Left kidney (tissue), 8 donors: ENCODE measurements around the gene CASK. TPM values are rescaled to one million over a fixed set of nuclear protein-coding genes. Genes with fewer than 3 reads are reported as not detected.

Experiments
- DNase-seq: peaks from one replicate; pipeline ENCODE4 v3.0.0-alpha.2; 2013
- long read RNA-seq, 8 donors: transcript quantifications; one replicate each; lab custom pipeline, GENCODE V29; 2026
- polyA plus RNA-seq: library from polyadenylated mRNA; unstranded; fragments of 120-200 nt; gene quantifications from one replicate; pipeline ENCODE4 v1.2.1, GENCODE V29; 2013; ENCODE audit not compliant: insufficient read length

Gene CASK, protein sequence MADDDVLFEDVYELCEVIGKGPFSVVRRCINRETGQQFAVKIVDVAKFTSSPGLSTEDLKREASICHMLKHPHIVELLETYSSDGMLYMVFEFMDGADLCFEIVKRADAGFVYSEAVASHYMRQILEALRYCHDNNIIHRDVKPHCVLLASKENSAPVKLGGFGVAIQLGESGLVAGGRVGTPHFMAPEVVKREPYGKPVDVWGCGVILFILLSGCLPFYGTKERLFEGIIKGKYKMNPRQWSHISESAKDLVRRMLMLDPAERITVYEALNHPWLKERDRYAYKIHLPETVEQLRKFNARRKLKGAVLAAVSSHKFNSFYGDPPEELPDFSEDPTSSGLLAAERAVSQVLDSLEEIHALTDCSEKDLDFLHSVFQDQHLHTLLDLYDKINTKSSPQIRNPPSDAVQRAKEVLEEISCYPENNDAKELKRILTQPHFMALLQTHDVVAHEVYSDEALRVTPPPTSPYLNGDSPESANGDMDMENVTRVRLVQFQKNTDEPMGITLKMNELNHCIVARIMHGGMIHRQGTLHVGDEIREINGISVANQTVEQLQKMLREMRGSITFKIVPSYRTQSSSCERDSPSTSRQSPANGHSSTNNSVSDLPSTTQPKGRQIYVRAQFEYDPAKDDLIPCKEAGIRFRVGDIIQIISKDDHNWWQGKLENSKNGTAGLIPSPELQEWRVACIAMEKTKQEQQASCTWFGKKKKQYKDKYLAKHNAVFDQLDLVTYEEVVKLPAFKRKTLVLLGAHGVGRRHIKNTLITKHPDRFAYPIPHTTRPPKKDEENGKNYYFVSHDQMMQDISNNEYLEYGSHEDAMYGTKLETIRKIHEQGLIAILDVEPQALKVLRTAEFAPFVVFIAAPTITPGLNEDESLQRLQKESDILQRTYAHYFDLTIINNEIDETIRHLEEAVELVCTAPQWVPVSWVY
- 53.0 TPM for polyA plus RNA-seq
- long read RNA-seq, donor 1, full-length matches to known transcripts = 1 of 1 reads
- long read RNA-seq, donor 1, partial matches to known transcripts = 0 of 1 reads
- long read RNA-seq, donor 1, other reads (novel, unspliced or antisense) = 0 of 1 reads
- long read RNA-seq, donor 2, full-length matches to known transcripts = 4 of 4 reads
- long read RNA-seq, donor 2, partial matches to known transcripts = 0 of 4 reads
- long read RNA-seq, donor 2, other reads (novel, unspliced or antisense) = 0 of 4 reads
- long read RNA-seq, donor 3, full-length matches to known transcripts = 3 of 3 reads
- long read RNA-seq, donor 3, partial matches to known transcripts = 0 of 3 reads
- long read RNA-seq, donor 3, other reads (novel, unspliced or antisense) = 0 of 3 reads
- long read RNA-seq, donor 4 = 0 reads
- long read RNA-seq, donor 5, full-length matches to known transcripts = 4 of 28 reads
- long read RNA-seq, donor 5, partial matches to known transcripts = 24 of 28 reads
- long read RNA-seq, donor 5, other reads (novel, unspliced or antisense) = 0 of 28 reads
- long read RNA-seq, donor 6, full-length matches to known transcripts = 3 of 3 reads
- long read RNA-seq, donor 6, partial matches to known transcripts = 0 of 3 reads
- long read RNA-seq, donor 6, other reads (novel, unspliced or antisense) = 0 of 3 reads
- long read RNA-seq, donor 7, full-length matches to known transcripts = 5 of 5 reads
- long read RNA-seq, donor 7, partial matches to known transcripts = 0 of 5 reads
- long read RNA-seq, donor 7, other reads (novel, unspliced or antisense) = 0 of 5 reads
- long read RNA-seq, donor 8, partial matches to known transcripts = 0 of 3 reads
- long read RNA-seq, donor 8, other reads (novel, unspliced or antisense) = 0 of 3 reads

DNA sequence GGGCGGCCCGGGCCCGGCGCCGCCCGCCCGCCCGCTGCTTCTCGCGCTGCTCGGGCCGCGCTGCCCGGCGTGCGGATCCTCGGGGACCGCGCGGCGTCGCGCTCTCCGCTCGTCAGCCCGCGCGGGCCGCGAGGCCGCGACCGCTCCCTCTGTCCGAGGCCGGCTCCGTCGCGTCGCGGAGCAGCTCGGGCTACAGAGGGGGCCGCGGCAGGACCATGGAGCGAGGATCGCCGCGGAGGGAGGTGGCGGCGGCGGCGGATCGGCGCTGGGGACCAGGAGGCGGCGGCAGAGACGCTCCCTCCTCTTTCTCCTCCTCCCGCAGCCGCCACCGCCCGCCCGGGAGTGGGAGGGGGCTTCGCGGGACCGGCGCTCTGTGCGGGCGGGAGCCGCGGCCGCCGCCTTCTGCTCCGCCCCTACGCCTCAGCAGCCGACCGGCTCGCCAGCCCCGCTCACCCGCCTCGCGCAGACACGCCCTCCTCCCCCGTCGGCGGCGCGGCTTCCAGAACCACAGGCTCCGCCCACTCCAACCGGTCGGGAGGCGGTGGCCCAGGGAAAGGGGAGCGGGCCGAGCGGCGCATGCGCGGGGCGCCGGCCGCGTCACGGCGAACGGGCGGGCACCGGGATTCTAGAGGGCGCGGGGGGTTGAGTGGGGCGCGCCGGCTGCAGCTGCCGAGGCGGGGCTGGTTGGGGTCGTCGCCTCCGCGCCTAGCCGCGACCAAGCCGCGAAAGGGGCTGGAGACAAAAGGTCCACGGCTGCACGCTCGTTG lies at the start of gene CASK:
Gene CASK (minus strand): TSS at position 344 of the 767 bp plus-strand sequence. CDS start 566 bp downstream, outside the sequence.
- DNase-seq = peak; percentile 86

DNA sequence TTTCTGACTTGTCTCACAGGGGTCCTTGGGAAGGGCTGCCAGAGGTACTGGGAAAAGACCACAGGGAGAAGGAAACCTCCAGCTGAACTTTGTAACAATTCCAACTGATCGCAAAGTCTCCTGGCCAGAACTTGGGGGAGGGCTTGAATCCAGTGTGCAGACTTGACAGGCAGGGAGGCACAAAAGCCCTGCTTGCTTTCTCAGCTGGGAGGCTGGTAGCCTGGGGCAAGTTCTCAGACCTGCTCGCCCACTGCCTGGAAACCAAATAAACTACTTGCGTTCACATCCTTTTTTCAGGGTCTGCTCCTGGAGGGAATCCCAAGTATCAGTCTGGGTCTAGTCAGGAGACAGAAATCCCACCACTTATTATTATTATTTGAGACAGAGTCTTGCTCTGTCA lies 48.0 kb upstream of the CASK start:
- DNase-seq = no peak

DNA sequence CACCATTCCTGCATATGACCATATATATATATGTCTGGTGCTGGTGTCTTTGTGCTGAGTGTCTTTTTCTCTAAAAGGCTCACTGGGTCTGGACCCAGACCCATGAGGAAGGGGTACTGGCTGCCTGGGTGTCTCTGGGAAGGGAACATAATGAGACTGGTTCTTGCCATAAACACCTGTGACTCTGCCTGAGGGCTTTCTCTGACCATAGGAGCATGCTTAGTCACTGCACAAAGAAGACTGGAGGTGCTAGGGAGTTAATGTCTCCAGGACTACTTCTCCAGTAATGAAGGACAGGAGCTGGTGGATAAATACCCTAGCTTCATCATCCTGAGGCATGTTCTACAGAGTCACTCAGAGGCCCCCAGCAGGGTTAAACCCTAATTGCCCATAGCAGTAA lies 47.1 kb upstream of the CASK start:
- no peak for DNase-seq

DNA sequence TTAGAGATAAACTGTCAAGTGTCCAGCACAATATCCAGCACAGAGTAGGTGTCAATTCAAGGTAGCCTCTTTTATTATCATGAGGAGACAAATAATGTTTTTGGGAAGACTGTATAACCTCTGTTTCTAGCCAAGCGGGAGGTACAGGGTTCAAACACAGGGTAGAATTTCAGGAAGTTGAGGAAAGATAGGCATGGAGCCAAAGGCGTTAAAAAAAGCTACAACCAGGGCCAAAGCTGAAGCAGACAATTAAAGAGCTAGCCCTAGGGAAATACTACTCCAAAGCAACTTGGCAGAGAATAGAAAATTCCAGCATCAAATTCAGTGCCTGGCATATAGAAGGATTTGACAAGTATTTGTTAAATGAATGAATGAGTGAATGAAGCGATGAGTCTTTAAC lies 40.0 kb upstream of the CASK start:
- DNase-seq = peak; percentile 10

DNA sequence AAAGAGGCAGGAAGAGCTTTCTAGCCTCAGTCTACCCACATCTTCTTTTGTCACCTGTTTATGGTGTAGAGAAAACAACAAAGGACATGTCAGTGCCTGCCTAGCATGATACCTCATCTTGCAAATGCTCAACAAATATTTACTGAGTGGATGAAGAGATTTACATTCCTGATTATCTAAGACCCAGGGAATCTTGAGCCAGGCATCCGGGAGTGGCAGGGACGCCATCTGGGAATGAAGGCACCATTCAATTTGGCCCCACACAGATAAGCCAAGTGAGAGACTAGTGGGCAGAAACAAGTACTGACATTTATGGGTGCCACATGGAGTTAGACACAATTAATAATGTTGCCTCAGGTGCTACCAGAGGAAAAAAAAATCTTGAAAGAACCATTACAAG lies 36.8 kb upstream of the CASK start:
- DNase-seq = no peak

DNA sequence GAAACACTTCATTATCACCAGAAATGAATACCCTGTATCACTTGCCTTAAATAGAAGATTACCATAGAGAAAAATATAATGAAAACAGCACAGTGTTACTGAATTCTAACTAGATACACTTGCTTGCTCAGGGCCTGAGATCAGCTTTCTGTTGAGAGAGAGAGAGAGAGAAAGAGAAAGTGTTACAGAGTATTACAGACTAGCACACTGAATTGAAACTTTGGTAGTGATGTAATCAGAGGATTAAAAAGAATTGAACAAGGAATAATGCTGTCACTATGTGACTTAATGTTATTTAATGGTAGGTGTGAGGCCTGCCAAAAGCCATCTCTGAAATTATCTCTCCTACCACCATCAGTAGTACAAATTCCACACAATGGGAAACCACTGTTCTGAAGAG lies 35.5 kb upstream of the CASK start:
- no peak for DNase-seq

DNA sequence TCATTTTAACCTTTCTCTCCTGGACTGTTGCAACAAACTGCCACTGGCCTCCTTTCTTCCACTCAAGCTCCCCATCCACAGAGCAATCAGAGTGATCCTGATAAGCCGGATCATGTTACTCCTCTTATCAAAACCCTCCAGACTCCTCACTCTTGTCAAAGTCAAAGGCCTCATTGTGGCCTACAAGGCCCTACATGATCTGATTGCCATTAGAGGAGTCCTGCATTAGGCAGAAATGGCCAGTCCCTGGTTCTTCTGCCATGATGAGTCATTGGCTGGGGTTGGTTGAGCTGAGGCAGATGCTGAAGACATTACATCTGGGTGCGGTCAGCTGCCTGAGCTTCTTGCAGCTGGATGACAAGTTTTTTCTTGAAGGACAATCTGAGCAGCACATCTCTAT lies 32.7 kb upstream of the CASK start:
- no peak for DNase-seq

DNA sequence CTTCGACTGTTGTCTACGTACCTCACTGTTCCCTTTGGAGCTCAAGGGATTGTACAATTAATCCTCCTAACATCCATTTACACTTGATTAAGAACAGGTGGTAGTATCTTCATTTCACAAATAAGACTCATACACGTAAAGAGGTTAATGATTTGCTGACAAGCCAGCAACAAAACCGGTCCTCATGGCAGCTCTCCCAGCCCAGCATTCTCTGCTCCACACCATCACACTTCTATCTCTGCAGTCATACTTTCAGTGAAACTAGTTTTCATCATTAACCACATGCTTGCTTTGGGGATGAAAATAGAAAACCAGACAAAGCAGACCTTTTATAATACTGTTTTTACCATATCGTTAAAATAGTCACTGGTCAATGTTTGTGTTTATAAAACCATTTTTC lies 28.7 kb upstream of the CASK start:
- no peak for DNase-seq

DNA sequence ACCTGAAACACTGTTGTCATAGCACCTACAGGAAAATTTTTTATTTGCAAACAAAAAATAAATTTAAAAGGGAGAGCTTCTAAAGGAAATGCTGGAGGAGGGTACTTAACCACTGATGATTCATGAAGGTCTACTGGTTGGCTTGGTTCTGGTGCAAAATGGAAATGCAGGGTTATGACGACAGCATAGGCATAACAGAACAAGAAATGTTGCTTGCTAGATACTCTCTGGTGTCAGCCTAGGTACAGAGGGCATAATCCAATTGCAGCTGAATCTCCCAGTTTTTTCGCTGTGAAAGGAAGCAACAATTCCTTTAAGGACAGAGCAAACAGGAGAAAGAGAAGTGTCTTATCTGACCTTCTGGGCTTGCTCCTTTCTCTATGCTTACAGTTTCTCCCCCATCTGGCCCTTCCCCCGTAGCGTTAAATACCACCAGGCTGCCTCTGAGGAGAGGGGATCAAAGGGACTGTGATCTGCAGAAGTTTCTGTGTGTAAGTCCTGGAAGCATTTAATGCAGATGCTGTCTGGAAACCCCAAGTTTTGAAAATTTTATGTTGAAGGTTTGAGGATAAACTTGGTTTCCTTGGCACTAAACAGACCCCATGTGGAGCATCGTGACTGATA lies 23.7 kb upstream of the CASK start:
- no peak for DNase-seq

DNA sequence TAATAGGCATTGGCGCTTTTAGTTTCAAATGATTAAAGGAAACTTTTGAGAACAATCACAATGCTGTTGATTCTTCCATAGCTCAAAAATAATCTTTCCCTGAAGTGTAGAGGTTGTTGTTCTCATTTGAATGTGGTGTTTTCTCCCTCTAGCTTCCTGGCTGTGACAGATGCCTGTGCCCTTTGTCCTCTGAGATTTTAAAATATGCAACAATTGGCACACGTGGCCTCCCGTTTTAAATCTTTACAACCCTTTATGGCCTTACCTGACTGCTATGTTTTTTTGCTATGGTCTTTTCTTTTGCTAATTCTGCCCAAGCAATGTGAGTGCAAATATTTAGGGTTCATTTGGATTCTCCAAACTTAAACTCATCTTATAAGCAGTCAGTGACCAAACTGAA lies 22.9 kb upstream of the CASK start:
- DNase-seq = no peak

DNA sequence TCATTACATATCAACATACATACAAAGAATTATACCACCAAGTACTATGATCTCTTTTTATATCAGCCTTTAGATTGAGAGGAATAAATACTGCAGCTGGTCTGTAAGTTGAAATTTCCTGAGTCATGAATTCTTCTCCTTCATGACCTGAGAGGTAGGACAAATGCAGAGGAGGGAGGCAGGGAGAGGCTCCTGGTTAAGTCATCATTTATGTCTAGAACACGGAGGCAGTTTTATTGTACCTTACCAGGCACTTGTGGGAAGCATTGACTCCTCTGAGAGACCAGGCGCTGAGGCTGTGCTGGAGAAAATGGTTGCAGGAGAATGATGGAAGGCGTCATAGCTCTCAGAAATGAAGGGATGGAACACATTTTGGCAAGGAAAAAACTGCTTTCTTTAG lies 12.5 kb upstream of the CASK start:
- DNase-seq = no peak

DNA sequence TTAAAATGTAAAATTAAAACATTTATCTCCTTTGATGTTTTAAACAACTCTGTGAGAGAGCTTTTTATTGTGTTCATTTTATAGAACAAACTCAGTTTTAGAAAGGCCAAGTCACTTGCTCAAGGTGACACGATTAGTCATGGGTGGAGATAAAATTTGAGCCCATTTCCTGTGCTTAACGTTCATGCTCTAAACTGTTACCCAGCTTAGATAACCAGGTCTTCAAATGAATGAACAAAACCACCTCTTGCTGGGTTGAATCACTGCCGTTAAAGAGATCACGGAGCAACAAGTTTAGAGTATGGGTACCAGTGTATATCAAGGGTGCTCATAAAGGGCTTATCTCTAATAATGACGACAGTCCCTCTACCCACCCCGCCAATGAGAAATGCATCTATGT lies 10.2 kb upstream of the CASK start:
- DNase-seq = no peak

DNA sequence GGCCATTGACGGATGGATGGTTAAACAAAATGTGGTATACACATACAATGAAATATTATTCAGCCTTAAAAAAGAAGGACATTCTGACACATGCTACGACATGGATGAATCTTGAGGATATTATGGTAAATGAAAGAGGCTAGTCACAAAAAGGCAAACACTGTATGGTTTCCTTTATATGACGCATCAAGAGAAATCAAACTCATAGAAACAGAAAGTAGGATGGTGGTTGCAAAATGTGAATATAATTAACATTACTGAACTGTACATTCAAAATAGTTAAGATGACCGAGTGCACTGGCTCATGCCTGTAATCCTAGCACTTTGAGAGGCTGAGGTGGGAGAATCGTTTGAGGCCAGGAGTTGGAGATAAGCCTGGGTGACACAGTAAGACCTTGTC lies 9.5 kb upstream of the CASK start:
- DNase-seq = no peak

DNA sequence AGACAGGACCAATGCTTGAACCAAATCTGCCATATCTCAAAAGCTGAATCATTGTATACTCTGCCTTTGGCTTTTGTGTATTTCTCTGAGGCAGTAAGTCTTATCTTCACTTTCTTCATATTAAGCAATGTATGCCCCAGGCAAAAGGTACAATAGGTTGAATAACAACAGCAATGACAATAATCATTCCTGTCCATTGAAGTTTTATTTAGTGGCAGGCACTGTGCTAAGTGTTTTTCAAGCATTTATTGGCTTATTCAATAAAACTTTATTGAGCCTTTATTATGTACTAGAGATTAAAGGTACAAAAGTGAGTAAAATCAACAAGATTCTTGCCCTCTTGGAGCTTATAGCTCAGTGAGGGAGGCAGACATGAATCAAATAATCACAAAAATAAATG lies 8.2 kb upstream of the CASK start:
- no peak for DNase-seq

DNA sequence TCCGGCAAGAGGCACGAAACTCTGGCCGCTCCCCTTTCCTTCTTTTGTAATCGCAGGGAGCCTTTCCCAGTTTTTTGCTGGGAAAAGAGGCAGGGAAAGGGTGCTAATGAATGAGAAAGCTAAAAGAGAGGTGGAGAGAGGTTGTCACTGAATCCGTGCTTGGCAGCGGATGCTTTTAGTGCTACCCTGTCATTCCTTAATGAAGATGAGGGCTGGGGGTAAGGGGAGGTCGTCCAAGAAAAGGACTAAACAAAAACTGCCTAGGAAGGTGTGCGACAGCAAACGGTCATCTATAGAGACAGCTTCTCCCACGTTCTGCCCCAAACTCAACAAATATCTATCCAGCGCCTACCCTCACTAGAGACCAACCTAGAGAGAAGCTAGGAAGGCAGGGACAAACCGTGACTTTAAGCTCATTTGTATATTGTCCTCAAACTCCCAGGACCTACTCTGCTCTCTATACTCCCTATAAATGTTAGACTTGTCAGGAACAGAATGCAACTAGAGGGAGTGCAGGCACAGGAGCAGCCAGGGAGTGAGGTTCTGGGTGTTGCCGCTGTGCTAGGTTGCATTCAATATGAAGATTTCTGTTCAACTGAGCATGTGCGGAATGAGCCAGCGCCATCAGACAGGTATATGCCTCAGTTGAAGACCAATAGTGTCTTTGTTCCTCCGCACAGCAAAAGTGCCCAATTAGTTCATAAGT lies 777 bp upstream of the CASK start:
- DNase-seq = peak; percentile 18

DNA sequence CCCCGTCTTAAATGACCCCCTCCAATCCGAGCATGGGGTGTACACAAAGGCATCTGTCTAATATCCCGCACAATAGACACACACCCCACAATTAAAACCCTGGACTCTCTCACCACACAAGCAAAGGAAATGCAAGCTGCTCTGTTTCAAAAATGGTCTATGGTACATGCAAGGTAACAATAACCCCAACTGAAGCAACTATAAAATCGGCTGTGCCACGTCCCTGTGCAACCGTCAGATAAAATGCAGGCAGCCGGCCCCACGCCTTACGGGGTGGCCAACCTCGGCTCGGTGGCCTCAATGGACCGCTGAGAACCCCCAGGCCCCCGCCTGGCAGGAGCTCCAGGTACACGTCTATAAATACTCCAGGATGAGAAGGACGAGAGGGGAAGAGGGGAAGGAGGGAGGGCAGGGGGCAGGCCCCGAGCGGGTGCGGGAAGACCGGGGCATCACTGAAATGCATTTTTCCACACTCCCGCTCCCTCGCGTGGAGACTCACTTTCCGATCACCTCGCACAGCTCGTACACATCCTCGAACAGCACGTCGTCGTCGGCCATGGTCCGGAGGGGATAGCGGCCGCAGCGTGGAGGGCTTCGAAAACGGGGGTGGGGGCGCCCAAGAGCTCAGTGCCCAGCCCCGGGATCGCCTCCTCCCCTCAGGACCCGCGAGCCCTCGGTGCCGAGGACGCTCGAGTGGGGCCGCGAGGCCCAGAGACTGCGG lies 763 bp downstream of the CASK start:
- DNase-seq = no peak

DNA sequence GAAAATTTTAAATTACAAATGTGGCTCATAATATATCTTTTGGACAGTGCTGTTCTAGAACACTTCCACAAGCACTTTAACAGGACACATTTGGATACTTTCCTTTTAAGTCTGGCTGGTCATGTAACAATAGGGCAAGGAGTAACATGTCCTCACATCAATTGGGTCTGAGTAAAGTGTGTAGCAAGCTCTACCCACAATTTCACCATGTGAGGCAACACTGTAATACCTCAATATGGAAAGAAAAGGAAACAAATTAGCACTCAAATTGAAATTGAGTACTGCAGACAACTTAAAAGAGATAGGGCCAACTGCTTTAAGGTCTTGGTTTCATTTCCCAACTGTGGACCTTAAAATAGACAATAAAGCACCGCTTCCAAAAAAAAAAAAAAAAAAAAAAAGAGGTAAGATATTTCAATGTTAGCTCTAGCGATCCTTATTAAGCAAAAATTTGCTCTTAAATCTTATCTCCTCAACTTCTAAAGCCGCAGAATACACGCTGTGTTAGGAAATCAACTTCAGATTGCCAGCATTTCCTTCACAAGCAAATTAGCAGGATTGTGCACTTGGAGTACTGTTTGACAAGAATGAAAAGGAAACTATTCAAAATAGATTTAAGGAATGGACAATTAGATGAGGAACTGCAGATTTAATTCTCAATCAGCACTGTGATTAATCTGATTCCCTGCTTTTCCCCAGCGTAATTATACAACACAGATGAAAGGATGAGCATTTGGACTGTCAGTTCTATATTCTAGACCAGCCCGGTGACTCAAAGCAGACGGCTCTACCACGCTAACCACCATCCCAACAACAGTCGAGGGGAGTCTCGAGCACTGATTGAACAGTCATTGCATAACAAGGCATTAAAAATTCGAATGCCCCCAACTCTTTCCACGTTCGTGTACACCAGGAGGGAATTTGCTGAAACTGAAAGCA lies 1.6 kb downstream of the CASK start:
- DNase-seq = no peak
